Measurements from ENCODE around the gene ACSL1.

DNA sequence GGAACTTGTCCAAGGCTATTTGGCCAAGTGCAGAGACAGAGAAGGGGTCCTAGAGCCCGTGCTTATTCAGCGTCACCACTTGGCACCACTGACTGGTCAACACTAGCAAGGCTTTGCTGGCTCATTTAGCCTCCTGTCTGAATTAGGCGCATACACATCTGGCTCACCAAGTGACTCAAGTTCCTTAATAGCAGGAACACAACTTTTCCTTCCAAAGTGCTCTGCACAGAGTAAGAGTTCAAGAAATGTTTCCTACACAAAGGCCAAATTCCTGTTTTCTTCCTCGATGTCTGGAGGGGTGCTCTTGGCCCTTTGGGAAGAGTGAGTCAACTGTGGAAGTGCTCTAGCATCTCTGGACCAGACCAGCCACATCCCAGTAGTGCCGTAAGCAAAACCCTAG lies 65.1 kb downstream of the ACSL1 start:
- TF ChIP-seq, protein P1, sequence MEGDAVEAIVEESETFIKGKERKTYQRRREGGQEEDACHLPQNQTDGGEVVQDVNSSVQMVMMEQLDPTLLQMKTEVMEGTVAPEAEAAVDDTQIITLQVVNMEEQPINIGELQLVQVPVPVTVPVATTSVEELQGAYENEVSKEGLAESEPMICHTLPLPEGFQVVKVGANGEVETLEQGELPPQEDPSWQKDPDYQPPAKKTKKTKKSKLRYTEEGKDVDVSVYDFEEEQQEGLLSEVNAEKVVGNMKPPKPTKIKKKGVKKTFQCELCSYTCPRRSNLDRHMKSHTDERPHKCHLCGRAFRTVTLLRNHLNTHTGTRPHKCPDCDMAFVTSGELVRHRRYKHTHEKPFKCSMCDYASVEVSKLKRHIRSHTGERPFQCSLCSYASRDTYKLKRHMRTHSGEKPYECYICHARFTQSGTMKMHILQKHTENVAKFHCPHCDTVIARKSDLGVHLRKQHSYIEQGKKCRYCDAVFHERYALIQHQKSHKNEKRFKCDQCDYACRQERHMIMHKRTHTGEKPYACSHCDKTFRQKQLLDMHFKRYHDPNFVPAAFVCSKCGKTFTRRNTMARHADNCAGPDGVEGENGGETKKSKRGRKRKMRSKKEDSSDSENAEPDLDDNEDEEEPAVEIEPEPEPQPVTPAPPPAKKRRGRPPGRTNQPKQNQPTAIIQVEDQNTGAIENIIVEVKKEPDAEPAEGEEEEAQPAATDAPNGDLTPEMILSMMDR (IDR thresholded peaks at IDR 0.05; ENCODE audit: insufficient read depth, low read length, poor library complexity, severe bottlenecking), result no peak
- TF ChIP-seq EZH2phosphoT487 (conservative IDR thresholded peaks at IDR 0.05; ENCODE audit: low read length), result no peak

Data from SU-DHL-6 (cell line).